GM12892 (cell line): ENCODE results near the gene SRRT.

Source experiments
- POLR2A ChIP-seq: IDR thresholded peaks from 2 replicates; pipeline ENCODE4 v1.6.1; 2011; ENCODE audit warnings: low read depth, low read length, control low read depth
- POLR2AphosphoS5 ChIP-seq: IDR thresholded peaks from 2 replicates; pipeline ENCODE4 v1.6.1; 2011; ENCODE audit warnings: low read depth, low read length, control low read depth
- TAF1 ChIP-seq: IDR thresholded peaks from 2 replicates; pipeline ENCODE4 v1.6.1; 2011; ENCODE audit warnings: low read depth, mild to moderate bottlenecking, control low read depth, low read length, borderline replicate concordance

DNA sequence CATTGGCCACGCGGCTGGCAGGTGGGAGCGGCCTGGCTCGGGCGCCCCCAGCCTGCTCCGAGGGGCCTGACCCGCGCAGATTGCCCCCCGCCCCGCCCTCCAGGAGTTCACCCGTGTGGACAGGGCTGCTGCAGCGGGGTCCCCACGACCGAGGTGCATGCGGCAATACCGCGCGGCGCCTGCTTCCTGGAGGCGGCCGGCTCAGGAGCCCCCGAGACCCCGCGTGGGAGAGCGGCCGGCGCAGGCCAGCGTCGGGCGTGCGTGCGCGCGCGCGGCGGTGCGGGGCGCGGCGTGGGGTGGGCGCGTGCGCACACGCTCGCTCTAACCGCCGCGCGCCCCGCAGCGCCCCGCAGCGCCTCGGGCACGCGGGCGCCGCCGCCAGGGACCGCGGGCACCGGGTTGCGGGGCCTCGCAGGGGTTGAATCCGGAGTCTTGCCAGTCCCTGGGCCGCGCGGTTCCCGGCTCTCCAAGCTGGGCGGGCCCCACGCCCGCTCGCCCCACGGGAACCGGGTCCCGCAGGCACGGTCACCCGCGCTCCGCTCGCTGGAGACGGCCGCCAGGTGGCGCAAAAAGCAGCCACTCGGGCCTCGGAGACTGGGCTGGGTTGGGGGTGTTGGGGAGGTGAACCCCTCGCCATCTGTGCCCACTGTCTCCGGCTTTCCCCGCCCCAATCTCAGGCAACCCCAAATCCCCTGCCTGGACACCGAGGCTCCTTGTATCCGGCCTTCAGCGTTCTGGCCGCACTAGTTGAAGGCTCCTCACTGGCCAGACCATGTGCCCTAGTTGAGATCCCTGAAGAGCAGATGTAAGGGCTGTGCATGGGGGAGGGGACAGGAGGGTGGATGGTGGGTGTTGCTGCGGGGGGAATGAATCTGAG is 22.1 kb downstream of the SRRT start:
- no peak for TF ChIP-seq POLR2A
- TF ChIP-seq POLR2AphosphoS5: no peak
- no peak for TF ChIP-seq TAF1
